Osteoblast (primary cell): ENCODE results near the gene PNPLA4. TPM values are rescaled to one million over a fixed set of nuclear protein-coding genes. Genes with fewer than 3 reads are reported as not detected.

Source experiments
- DNase-seq: peaks from one replicate; pipeline ENCODE4 v3.0.0; 2011; ENCODE audit warnings: low spot score, mixed read lengths; ENCODE audit not compliant: insufficient read length; ENCODE audit errors: missing footprints
- H2AFZ ChIP-seq: 2 replicates; pipeline ENCODE4 v1.6.0; 2011; ENCODE audit warnings: mild to moderate bottlenecking, low read length
- H3K27ac ChIP-seq: 2 replicates; pipeline ENCODE4 v1.5.1; 2011; ENCODE audit warnings: mild to moderate bottlenecking, low read depth, low read length, moderate library complexity
- H3K27me3 ChIP-seq: 2 replicates; pipeline ENCODE4 v1.6.0; 2012; ENCODE audit warnings: mild to moderate bottlenecking, control low read depth, inconsistent platforms, low read length, moderate library complexity; ENCODE audit not compliant: insufficient read depth
- H3K36me3 ChIP-seq: 2 replicates; pipeline ENCODE4 v1.5.1; 2011; ENCODE audit warnings: mild to moderate bottlenecking, low read length, control low read depth, moderate library complexity; ENCODE audit not compliant: insufficient read depth
- H3K4me1 ChIP-seq: 2 replicates; pipeline ENCODE4 v1.5.1; 2011; ENCODE audit warnings: mild to moderate bottlenecking, low read length, control low read depth, moderate library complexity; ENCODE audit not compliant: insufficient read depth
- H3K4me2 ChIP-seq: 2 replicates; pipeline ENCODE4 v1.6.0; 2011; ENCODE audit warnings: mild to moderate bottlenecking, low read length; ENCODE audit not compliant: insufficient read depth
- H3K4me3 ChIP-seq: fragments of 200-600 bp; sonication (generic); 3 replicates; pipeline ENCODE4 v1.5.1; 2012; ENCODE audit warnings: mild to moderate bottlenecking, low read length, inconsistent platforms; ENCODE audit not compliant: insufficient read depth
- H3K79me2 ChIP-seq: 2 replicates; pipeline ENCODE4 v1.6.0; 2012; ENCODE audit warnings: mild to moderate bottlenecking, low read length, control low read depth, inconsistent platforms; ENCODE audit not compliant: insufficient read depth
- H3K9me3 ChIP-seq: 2 replicates; pipeline ENCODE4 v1.5.1; 2011; ENCODE audit warnings: low read depth, low read length, control low read depth
- H4K20me1 ChIP-seq: 2 replicates; pipeline ENCODE4 v1.6.0; 2012; ENCODE audit warnings: mild to moderate bottlenecking, low read length, control low read depth; ENCODE audit not compliant: insufficient read depth
- CTCF ChIP-seq: IDR thresholded peaks from 2 replicates; pipeline ENCODE4 v1.5.1; 2011; ENCODE audit warnings: mild to moderate bottlenecking, low read depth, low read length, moderate library complexity; ENCODE audit errors: extremely low read depth
- total RNA-seq: library from RNA; depleted of rRNA; stranded (reverse); fragments of >200 nt; gene quantifications from 2 replicates; pipeline ENCODE4 v1.2.3, GENCODE V29; 2012

The PNPLA4 gene
- total RNA-seq, 1 donor = 8.7 TPM

- H3K4me1 ChIP-seq = no peaks in the 10 kb centered on the region
- H3K27ac ChIP-seq = no peak overlapping the region
- no peaks in the 10 kb centered on the region for H3K9me3 ChIP-seq
- H3K4me2 ChIP-seq = no peak overlapping the region
- no peaks in the 10 kb centered on the region for H3K79me2 ChIP-seq
- H3K36me3 ChIP-seq = no peaks in the 10 kb centered on the region
- no peak overlapping the region for H2AFZ ChIP-seq
- no peak for TF ChIP-seq CTCF
- H3K4me3 ChIP-seq = no peak overlapping the region
- DNase-seq = no peak
- H3K27me3 ChIP-seq = no peaks in the 10 kb centered on the region
- H4K20me1 ChIP-seq = no peaks in the 10 kb centered on the region
Observed at GRCh38 chrX:7908821-7909220, 18.4 kb downstream of the PNPLA4 start.

- DNase-seq = no peak
- no peak for TF ChIP-seq CTCF
- no peaks in the 10 kb centered on the region for H4K20me1 ChIP-seq
- H3K4me1 ChIP-seq = no peaks in the 10 kb centered on the region
- no peaks in the 10 kb centered on the region for H3K27me3 ChIP-seq
- H3K27ac ChIP-seq = no peak overlapping the region
- H3K4me2 ChIP-seq = no peak overlapping the region
- no peak overlapping the region for H3K4me3 ChIP-seq
- no peaks in the 10 kb centered on the region for H3K79me2 ChIP-seq
- H2AFZ ChIP-seq = no peak overlapping the region
- H3K36me3 ChIP-seq = no peaks in the 10 kb centered on the region
- H3K9me3 ChIP-seq = no peaks in the 10 kb centered on the region
Observed at GRCh38 chrX:7904562-7904961, 22.7 kb downstream of the PNPLA4 start.

GRCh38 chrX:7891928-7892327, 35.3 kb downstream of the PNPLA4 start:
- Histone ChIP-seq H3K27me3 (no peaks in the 10 kb centered on the region), H3K79me2 (no peaks in the 10 kb centered on the region), H4K20me1 (no peaks in the 10 kb centered on the region), H3K4me2 (no peak overlapping the region), H3K4me3 (no peak overlapping the region), H3K9me3 (no peaks in the 10 kb centered on the region), H2AFZ (no peak overlapping the region), H3K36me3 (no peaks in the 10 kb centered on the region), H3K27ac (no peak overlapping the region), H3K4me1 (no peaks in the 10 kb centered on the region)
- no peak for DNase-seq
- TF ChIP-seq CTCF = no peak

GRCh38 chrX:7889680-7890079, 37.5 kb downstream of the PNPLA4 start:
- H4K20me1 ChIP-seq = no peaks in the 10 kb centered on the region
- H2AFZ ChIP-seq = no peak overlapping the region
- no peak for TF ChIP-seq CTCF
- no peak overlapping the region for H3K27ac ChIP-seq
- DNase-seq = no peak
- H3K4me2 ChIP-seq = no peak overlapping the region
- no peaks in the 10 kb centered on the region for H3K36me3 ChIP-seq
- H3K27me3 ChIP-seq = no peaks in the 10 kb centered on the region
- H3K79me2 ChIP-seq = no peaks in the 10 kb centered on the region
- H3K4me3 ChIP-seq = no peak overlapping the region
- H3K9me3 ChIP-seq = no peaks in the 10 kb centered on the region
- no peaks in the 10 kb centered on the region for H3K4me1 ChIP-seq
